K562 treated with DMSO at 1 percent for 48 hours (cell line): ENCODE measurements around the gene DCTN1. TPM values are rescaled to one million over a fixed set of nuclear protein-coding genes. Genes with fewer than 3 reads are reported as not detected.

Source experiments
- total RNA-seq: library from RNA; unstranded; fragments of 300-600 nt; gene quantifications from 2 replicates; pipeline ENCODE4 v1.2.3, GENCODE V29; 2022; ENCODE audit warnings: low replicate concordance; ENCODE audit errors: extremely low read depth

Gene DCTN1
- total RNA-seq = 86.7 TPM in 1 of 2 replicates, not detected in the other

DNA sequence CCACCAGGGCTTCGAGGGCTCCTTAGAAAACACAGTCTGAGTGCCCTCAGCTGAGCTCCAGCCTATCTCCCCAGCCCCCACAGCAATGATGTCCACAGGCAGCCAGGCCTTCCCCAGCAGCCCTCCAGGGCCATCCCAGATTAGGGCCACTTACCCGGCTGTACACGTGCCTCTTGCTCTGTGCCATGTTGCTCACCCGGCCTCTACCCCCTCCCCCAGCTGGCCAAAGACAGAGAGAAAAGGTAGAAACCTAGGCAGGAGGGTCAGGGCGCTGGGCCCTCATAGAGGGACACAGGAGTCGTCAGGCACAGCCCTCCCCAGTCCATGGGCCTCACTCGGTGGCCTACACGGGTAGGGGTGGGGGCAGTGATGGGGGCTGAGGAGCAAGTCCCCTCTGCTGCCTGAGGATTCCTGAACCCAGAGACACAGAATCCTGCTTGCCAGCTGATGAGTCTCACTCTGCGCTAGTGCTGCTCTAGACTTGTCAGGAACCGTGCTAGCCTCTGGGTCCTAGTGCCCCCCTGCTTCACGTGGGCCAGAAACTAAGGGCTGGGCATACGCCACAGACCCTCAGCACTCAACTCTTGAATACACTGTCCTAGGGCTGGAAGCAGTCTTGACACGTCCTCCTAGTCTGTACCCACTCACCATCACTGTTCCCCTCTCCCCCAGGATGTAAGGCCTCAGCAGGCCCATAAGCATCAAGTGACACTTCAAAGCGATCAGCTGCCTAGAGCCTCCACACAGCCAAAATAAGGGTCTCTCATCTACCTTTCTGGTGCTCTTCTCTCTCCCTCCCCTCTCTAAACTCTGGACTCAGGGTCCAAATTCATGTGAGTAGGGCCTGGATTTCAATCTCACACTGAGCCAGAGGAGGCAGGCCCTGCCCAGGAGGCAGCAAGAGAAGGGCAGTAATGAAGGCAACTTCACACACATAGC is at the start of gene DCTN1:
Gene DCTN1 (minus strand): TSS at position 461 of the 939 bp plus-strand sequence. CDS start 274 bp downstream, at position 187.

DNA sequence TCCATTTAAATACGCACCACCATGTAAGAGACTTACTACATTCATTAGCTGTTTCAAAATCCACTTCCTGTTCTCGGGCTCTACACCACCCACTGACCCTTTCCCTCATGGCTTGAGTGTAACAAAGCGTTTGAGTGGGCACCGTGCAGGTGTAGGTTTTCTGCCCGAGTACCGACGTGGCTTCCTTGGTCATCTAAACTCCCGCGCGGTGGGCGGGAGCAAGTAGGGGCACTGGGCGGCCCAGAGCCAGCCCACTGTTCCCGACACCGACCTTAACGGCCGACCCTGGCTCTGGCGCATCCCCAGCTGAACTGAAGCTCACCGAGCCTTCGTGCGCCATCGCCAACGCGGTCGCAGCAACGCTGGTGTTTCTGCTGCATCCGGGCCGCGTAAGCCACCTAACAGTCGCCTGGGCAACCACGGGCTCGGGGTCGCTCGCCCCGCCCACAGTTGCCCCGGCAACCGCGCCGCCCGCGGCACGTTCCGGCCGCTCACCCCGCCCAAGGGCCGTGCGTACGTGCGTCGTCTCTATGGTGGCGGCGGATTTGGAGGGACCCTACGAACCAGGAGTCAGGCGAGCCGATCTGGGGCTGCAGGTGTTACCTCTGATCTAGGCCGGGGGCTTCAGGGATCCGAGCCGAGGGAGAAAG is 41.2 kb upstream of the DCTN1 start, which contains the start of the genes C2orf81 and WDR54:
Gene C2orf81 (minus strand): TSS at position 399 of the 650 bp plus-strand sequence. CDS start 59 bp downstream, at position 340.
Gene WDR54 (plus strand): TSS at position 510 of the 650 bp plus-strand sequence. CDS start 424 bp downstream, outside the sequence.

DNA sequence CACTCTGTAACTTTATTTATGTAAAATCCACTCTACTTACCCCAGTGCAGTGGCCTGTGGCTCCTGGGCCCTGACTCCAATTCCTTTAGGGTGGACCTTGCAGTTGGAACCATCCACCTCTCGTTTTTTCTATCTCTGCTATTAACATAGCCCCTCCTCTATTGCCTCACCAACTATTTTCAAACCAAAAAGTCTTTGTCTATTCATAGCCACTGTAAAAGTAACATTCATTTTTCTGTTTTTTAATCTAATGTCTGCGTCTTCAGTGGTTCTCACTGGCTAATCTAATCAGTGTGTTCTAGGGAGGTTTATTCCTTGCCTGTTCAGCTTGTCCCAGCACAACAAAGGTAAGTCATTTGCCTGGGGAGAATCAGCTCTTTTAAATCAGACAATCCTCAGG is 36.8 kb downstream of the DCTN1 start, which contains the start of gene SLC4A5:
Gene SLC4A5 (minus strand): TSS at position 101 of the 400 bp plus-strand sequence. CDS start 28,393 bp downstream, outside the sequence.

Other genes starting within 250 kb of the DCTN1 start
- gene BOLA3, start 232.4 kb downstream of the DCTN1 start, total RNA-seq = not detected in 2 replicates
- gene MOB1A, start 201.4 kb downstream of the DCTN1 start, total RNA-seq = not detected in 2 replicates
- gene MTHFD2, start 181.7 kb downstream of the DCTN1 start, total RNA-seq = not detected in 2 replicates
- not detected in 2 replicates for gene SLC4A5, start 36.9 kb downstream of the DCTN1 start, total RNA-seq
- gene C2orf81, start 41.3 kb upstream of the DCTN1 start, total RNA-seq = not detected in 2 replicates
- not detected in 2 replicates for gene WDR54, start 41.4 kb upstream of the DCTN1 start, total RNA-seq
- gene RTKN, start 61.6 kb upstream of the DCTN1 start, total RNA-seq = not detected in 2 replicates
- not detected in 2 replicates for gene INO80B, start 74.8 kb upstream of the DCTN1 start, total RNA-seq
- not detected in 2 replicates for gene WBP1, start 78.1 kb upstream of the DCTN1 start, total RNA-seq
- 308 TPM in 1 of 2 replicates, not detected in the other for gene MOGS, start 85.1 kb upstream of the DCTN1 start, total RNA-seq
- gene MRPL53, start 92.4 kb upstream of the DCTN1 start, total RNA-seq = not detected in 2 replicates
- gene CCDC142, start 102.7 kb upstream of the DCTN1 start, total RNA-seq = not detected in 2 replicates
- gene TTC31, start 102.8 kb upstream of the DCTN1 start, total RNA-seq = not detected in 2 replicates
- not detected in 2 replicates for gene LBX2, start 119.3 kb upstream of the DCTN1 start, total RNA-seq
- not detected in 2 replicates for gene PCGF1, start 127.4 kb upstream of the DCTN1 start, total RNA-seq
- not detected in 2 replicates for gene TLX2, start 134.1 kb upstream of the DCTN1 start, total RNA-seq
- not detected in 2 replicates for gene DQX1, start 145.9 kb upstream of the DCTN1 start, total RNA-seq
- not detected in 2 replicates for gene AUP1, start 149.4 kb upstream of the DCTN1 start, total RNA-seq
- gene HTRA2, start 149.6 kb upstream of the DCTN1 start, total RNA-seq = not detected in 2 replicates
- gene LOXL3, start 173.6 kb upstream of the DCTN1 start, total RNA-seq = not detected in 2 replicates
- not detected in 2 replicates for gene DOK1, start 174.4 kb upstream of the DCTN1 start, total RNA-seq